Mesendoderm (in vitro differentiated cells): ENCODE data around the gene SPEG.

Experiments used
- DNase-seq: peaks from one replicate; pipeline ENCODE4 v3.0.0; 2013
- H2AK5ac ChIP-seq: 2 replicates; pipeline ENCODE4 v1.6.1; 2013; ENCODE audit warnings: low read length, inconsistent platforms
- H2BK120ac ChIP-seq: 2 replicates; pipeline ENCODE4 v1.6.1; 2013; ENCODE audit warnings: low read depth, mild to moderate bottlenecking, low read length, moderate library complexity, mixed read lengths
- H2BK15ac ChIP-seq: replicated peaks from 2 replicates; pipeline ENCODE4 v1.6.1; 2013; ENCODE audit warnings: low read depth, mild to moderate bottlenecking, moderate library complexity
- H2BK5ac ChIP-seq: 2 replicates; pipeline ENCODE4 v1.6.1; 2013; ENCODE audit warnings: low read length, inconsistent platforms
- H3K18ac ChIP-seq: 2 replicates; pipeline ENCODE4 v1.6.1; 2013; ENCODE audit warnings: mild to moderate bottlenecking, low read length, mixed read lengths
- H3K23ac ChIP-seq: one replicate; pipeline ENCODE4 v1.6.1; 2013; ENCODE audit warnings: low read length
- H3K27ac ChIP-seq: 2 replicates; pipeline ENCODE4 v1.5.1; 2013; ENCODE audit warnings: low read depth, mild to moderate bottlenecking, inconsistent platforms, low read length, moderate library complexity
- H3K27me3 ChIP-seq: 2 replicates; pipeline ENCODE4 v1.6.1; 2013; ENCODE audit warnings: low read length, control low read depth, mild to moderate bottlenecking, inconsistent platforms; ENCODE audit not compliant: insufficient read depth, poor library complexity
- H3K36me3 ChIP-seq: 2 replicates; pipeline ENCODE4 v1.6.1; 2013; ENCODE audit warnings: low read length, inconsistent platforms; ENCODE audit not compliant: control insufficient read depth, insufficient read depth
- H3K4ac ChIP-seq: one replicate; pipeline ENCODE4 v1.6.1; 2013; ENCODE audit warnings: low read depth, mild to moderate bottlenecking, low read length, moderate library complexity
- H3K4me1 ChIP-seq: 2 replicates; pipeline ENCODE4 v1.6.1; 2013; ENCODE audit warnings: low read depth, low read length, inconsistent platforms; ENCODE audit not compliant: control insufficient read depth
- H3K4me2 ChIP-seq: 2 replicates; pipeline ENCODE4 v1.6.1; 2013; ENCODE audit warnings: low read length
- H3K4me3 ChIP-seq: 2 replicates; pipeline ENCODE4 v1.5.1; 2013; ENCODE audit warnings: mild to moderate bottlenecking, low read length
- H3K56ac ChIP-seq: one replicate; pipeline ENCODE4 v1.6.1; 2013; ENCODE audit warnings: low read length
- H3K79me1 ChIP-seq: 2 replicates; pipeline ENCODE4 v1.6.1; 2013; ENCODE audit warnings: low read length, inconsistent platforms
- H3K79me2 ChIP-seq: 2 replicates; pipeline ENCODE4 v1.6.1; 2013; ENCODE audit warnings: mild to moderate bottlenecking, low read length; ENCODE audit not compliant: control insufficient read depth, insufficient read depth
- H3K9ac ChIP-seq: 2 replicates; pipeline ENCODE4 v1.6.1; 2013; ENCODE audit warnings: low read length, inconsistent platforms
- H4K5ac ChIP-seq: one replicate; pipeline ENCODE4 v1.6.1; 2013; ENCODE audit warnings: low read length
- H4K8ac ChIP-seq: one replicate; pipeline ENCODE4 v1.6.1; 2013; ENCODE audit warnings: low read depth, mild to moderate bottlenecking, control low read depth, low read length, moderate library complexity
- WGBS: extraction: QIAGEN DNeasy Blood & Tissue Kit; methylation state at CpG from one replicate; pipeline ENCODE4 v1.1.7; 2013; ENCODE audit warnings: low lambda C conversion rate, missing lambda C conversion rate; ENCODE audit not compliant: insufficient coverage; ENCODE audit errors: extremely low coverage; 5-methylcytosine and 5-hydroxymethylcytosine counted together

Gene SPEG

GRCh38 chr2:219448099-219448775 lies 13.6 kb downstream of the SPEG start:
- Histone ChIP-seq H3K4me1 (peaks cover 3% of the 10 kb centered on the region), H3K18ac (peak overlapping the region; percentile 33), H3K4me3 (no peak overlapping the region), H3K36me3 (no peaks in the 10 kb centered on the region), H4K8ac (no peak overlapping the region), H3K27me3 (peaks cover 5% of the 10 kb centered on the region), H3K79me1 (no peaks in the 10 kb centered on the region), H4K5ac (no peak overlapping the region), H3K23ac (peak overlapping the region; percentile 66), H3K27ac (no peak overlapping the region), H2BK120ac (no peak overlapping the region), H3K9ac (peak overlapping the region; percentile 67), H2AK5ac (no peak overlapping the region), H3K4ac (no peak overlapping the region), H3K56ac (peak overlapping the region; percentile 88), H2BK5ac (no peak overlapping the region), H3K4me2 (peak overlapping the region; percentile 46), H2BK15ac (no peak overlapping the region), H3K79me2 (no peaks in the 10 kb centered on the region)
- peak; percentile 67 for DNase-seq
- no CpG with 5 or more reads among the region's 88 CpGs for WGBS

- Histone ChIP-seq H4K5ac (no peak overlapping the region), H2AK5ac (no peak overlapping the region), H3K23ac (no peak overlapping the region), H3K36me3 (no peaks in the 10 kb centered on the region), H2BK5ac (no peak overlapping the region), H3K56ac (peak overlapping the region; percentile 88), H3K79me1 (no peaks in the 10 kb centered on the region), H2BK15ac (no peak overlapping the region), H3K18ac (peak overlapping the region; percentile 33), H3K27ac (no peak overlapping the region), H3K27me3 (peaks cover 5% of the 10 kb centered on the region), H3K4me1 (peaks cover 6% of the 10 kb centered on the region), H3K9ac (peak overlapping the region; percentile 67), H3K4me2 (peak overlapping the region; percentile 46), H3K4me3 (no peak overlapping the region), H4K8ac (no peak overlapping the region), H3K4ac (no peak overlapping the region), H3K79me2 (no peaks in the 10 kb centered on the region), H2BK120ac (no peak overlapping the region)
- DNase-seq, result peak; percentile 72
- no CpG with 5 or more reads among the region's 51 CpGs for WGBS
Measured at GRCh38 chr2:219448776-219449341, 14.2 kb downstream of the SPEG start.

GRCh38 chr2:219449609-219450008 lies 15.0 kb downstream of the SPEG start:
- Histone ChIP-seq H3K23ac (no peak overlapping the region), H3K4ac (no peak overlapping the region), H3K56ac (no peak overlapping the region), H3K79me1 (no peaks in the 10 kb centered on the region), H3K79me2 (no peaks in the 10 kb centered on the region), H3K27ac (no peak overlapping the region), H3K36me3 (no peaks in the 10 kb centered on the region), H2BK120ac (no peak overlapping the region), H3K27me3 (peaks cover 5% of the 10 kb centered on the region), H3K4me1 (peaks cover 6% of the 10 kb centered on the region), H3K9ac (no peak overlapping the region), H3K4me3 (no peak overlapping the region), H3K4me2 (no peak overlapping the region), H4K8ac (no peak overlapping the region), H2AK5ac (no peak overlapping the region), H2BK15ac (no peak overlapping the region), H4K5ac (no peak overlapping the region), H3K18ac (no peak overlapping the region), H2BK5ac (no peak overlapping the region)
- WGBS, result no CpG with 5 or more reads among the region's 5 CpGs
- DNase-seq, result no peak

- Histone ChIP-seq H4K8ac (no peak overlapping the region), H3K4me2 (no peak overlapping the region), H2BK15ac (no peak overlapping the region), H3K79me2 (no peaks in the 10 kb centered on the region), H3K79me1 (no peaks in the 10 kb centered on the region), H3K27me3 (peaks cover 5% of the 10 kb centered on the region), H3K4ac (no peak overlapping the region), H3K9ac (no peak overlapping the region), H2AK5ac (no peak overlapping the region), H3K27ac (no peak overlapping the region), H3K56ac (no peak overlapping the region), H3K4me1 (peaks cover 6% of the 10 kb centered on the region), H3K36me3 (no peaks in the 10 kb centered on the region), H2BK5ac (no peak overlapping the region), H4K5ac (no peak overlapping the region), H3K4me3 (no peak overlapping the region), H3K23ac (no peak overlapping the region), H3K18ac (no peak overlapping the region), H2BK120ac (no peak overlapping the region)
- no CpG with 5 or more reads among the region's 18 CpGs for WGBS
- no peak for DNase-seq
Measured at GRCh38 chr2:219451661-219452360, 17.2 kb downstream of the SPEG start.

- Histone ChIP-seq H3K27ac (peak overlapping the region; percentile 10), H3K79me2 (no peaks in the 10 kb centered on the region), H4K8ac (no peak overlapping the region), H2AK5ac (no peak overlapping the region), H3K4me1 (peaks cover 6% of the 10 kb centered on the region), H2BK5ac (no peak overlapping the region), H3K4ac (no peak overlapping the region), H2BK15ac (no peak overlapping the region), H3K56ac (no peak overlapping the region), H3K23ac (no peak overlapping the region), H3K79me1 (no peaks in the 10 kb centered on the region), H3K4me2 (no peak overlapping the region), H3K27me3 (peaks cover 5% of the 10 kb centered on the region), H3K9ac (no peak overlapping the region), H4K5ac (no peak overlapping the region), H3K4me3 (no peak overlapping the region), H3K36me3 (no peaks in the 10 kb centered on the region), H2BK120ac (no peak overlapping the region), H3K18ac (no peak overlapping the region)
- DNase-seq, result peak; percentile 92
- no CpG with 5 or more reads among the region's 23 CpGs for WGBS
Measured at GRCh38 chr2:219452361-219453317, 18.0 kb downstream of the SPEG start.
